SK-N-MC (cell line): ENCODE results near the gene CORO1C.

Source experiments
- EZH2 ChIP-seq: fragments of 200-600 bp; sonication (generic); IDR thresholded peaks from one replicate; pipeline ENCODE4 v1.6.1; 2017; ENCODE audit warnings: antibody characterized with exemption
- POLR2AphosphoS5 ChIP-seq: IDR thresholded peaks from 2 replicates; pipeline ENCODE4 v1.6.1; 2012; ENCODE audit warnings: mild to moderate bottlenecking, low read depth, low read length, borderline replicate concordance

GRCh38 chr12:108618079-108618952 is 113.0 kb downstream of the CORO1C start:
- TF ChIP-seq POLR2AphosphoS5: no peak
- no peak for TF ChIP-seq EZH2
